HepG2 (cell line): ENCODE data around the gene FLYWCH1. TPM values are rescaled to one million over a fixed set of nuclear protein-coding genes. Genes with fewer than 3 reads are reported as not detected.

Experiments
- GTF3A ChIP-seq: sonication (generic); formaldehyde crosslinking; conservative IDR thresholded peaks from 2 replicates; pipeline ENCODE4 v1.4.0; 2020; ENCODE audit warnings: mild to moderate bottlenecking, missing genetic modification reagents
- IRX3 ChIP-seq: sonication (generic); formaldehyde crosslinking; IDR thresholded peaks from 2 replicates; pipeline ENCODE4 v1.8.1; 2023; ENCODE audit warnings: mild to moderate bottlenecking, low read depth, missing genetic modification reagents, borderline replicate concordance
- NFE2L1 ChIP-seq: sonication (generic); formaldehyde crosslinking; IDR thresholded peaks from 2 replicates; pipeline ENCODE4 v1.4.0; 2020; ENCODE audit warnings: missing genetic modification reagents, mild to moderate bottlenecking, borderline replicate concordance
- NKX3-1 ChIP-seq: sonication (generic); formaldehyde crosslinking; IDR thresholded peaks from 2 replicates; pipeline ENCODE4 v1.5.0; 2020; ENCODE audit warnings: missing genetic modification reagents
- SIN3B ChIP-seq: fragments of 150-350 bp; IDR thresholded peaks from 2 replicates; pipeline ENCODE4 v1.6.1; 2014; ENCODE audit warnings: low read length
- SMAD3 ChIP-seq: sonication (generic); formaldehyde crosslinking; IDR thresholded peaks from 2 replicates; pipeline ENCODE4 v1.4.0; 2020; ENCODE audit warnings: missing genetic modification reagents
- SOX5 ChIP-seq: IDR thresholded peaks from 2 replicates; pipeline ENCODE4 v1.6.1; 2016; ENCODE audit warnings: borderline replicate concordance
- ZFP36L1 ChIP-seq: sonication (generic); formaldehyde crosslinking; IDR thresholded peaks from 2 replicates; pipeline ENCODE4 v1.8.0; 2022; ENCODE audit warnings: mild to moderate bottlenecking, missing genetic modification reagents, moderate library complexity
- ZFYVE20 ChIP-seq: sonication (generic); formaldehyde crosslinking; IDR thresholded peaks from 2 replicates; pipeline ENCODE4 v1.8.0; 2023; ENCODE audit warnings: low read depth, mild to moderate bottlenecking, moderate library complexity, missing genetic modification reagents, borderline replicate concordance
- ZNF121 ChIP-seq: sonication (generic); formaldehyde crosslinking; IDR thresholded peaks from 2 replicates; pipeline ENCODE4 v1.5.0; 2020; ENCODE audit warnings: mild to moderate bottlenecking, missing genetic modification reagents
- ZNF180 ChIP-seq: sonication (generic); formaldehyde crosslinking; IDR thresholded peaks from 2 replicates; pipeline ENCODE4 v1.4.0; 2020; ENCODE audit warnings: low read depth, missing genetic modification reagents, borderline replicate concordance
- ZNF207 ChIP-seq: fragments of 450-650 bp; IDR thresholded peaks from 2 replicates; pipeline ENCODE4 v1.6.1; 2016; ENCODE audit warnings: antibody characterized with exemption, borderline replicate concordance
- ZNF607 ChIP-seq: sonication (generic); formaldehyde crosslinking; IDR thresholded peaks from 2 replicates; pipeline ENCODE4 v1.5.1; 2020; ENCODE audit warnings: missing genetic modification reagents, mild to moderate bottlenecking, borderline replicate concordance
- ZNF772 ChIP-seq: sonication (generic); formaldehyde crosslinking; IDR thresholded peaks from 2 replicates; pipeline ENCODE4 v1.5.0; 2020; ENCODE audit warnings: mild to moderate bottlenecking, missing genetic modification reagents
- ZNF850 ChIP-seq: sonication (generic); formaldehyde crosslinking; conservative IDR thresholded peaks from 2 replicates; pipeline ENCODE4 v1.9.0; 2021; ENCODE audit warnings: mild to moderate bottlenecking, missing genetic modification reagents
- polyA plus RNA-seq, 8 experiments: library from polyadenylated mRNA; depleted of rRNA in 3 of 8; stranded (reverse) in 7 of 8; unstranded in 1 of 8; fragments of >200 nt; fragmentation: Illumina TruSeq in 4 of 8; extraction: Trizol in 4 of 8; gene quantifications; 2 replicates each; pipeline versions ENCODE4 v1.2.1 to v1.2.3, GENCODE V29; 2011 to 2016; ENCODE audit warnings: low read depth in 4 of 8, missing spikeins in 1 of 8, mixed read lengths in 1 of 8; ENCODE audit not compliant: insufficient read depth in 1 of 8
- total RNA-seq, 5 experiments: library from RNA; depleted of rRNA; stranded (reverse); fragments of >200 nt; fragmentation: Illumina TruSeq; extraction: Trizol; gene quantifications; 2 replicates each; pipeline ENCODE4 v1.2.3, GENCODE V29; 2016; ENCODE audit warnings: low read depth in 1 of 5
- TF ChIP-seq, protein P1 (sequence below): sonication (generic); formaldehyde crosslinking; IDR thresholded peaks from 2 replicates; pipeline ENCODE4 v1.8.0; 2022; ENCODE audit warnings: mild to moderate bottlenecking, missing genetic modification reagents, moderate library complexity
- TF ChIP-seq, protein P2 (sequence below): sonication (generic); formaldehyde crosslinking; IDR thresholded peaks from 2 replicates; pipeline ENCODE4 v1.4.0; 2020; ENCODE audit warnings: missing genetic modification reagents, borderline replicate concordance
- TF ChIP-seq, protein P3 (sequence below): sonication (generic); formaldehyde crosslinking; IDR thresholded peaks from 2 replicates; pipeline ENCODE4 v1.5.0; 2020; ENCODE audit warnings: mild to moderate bottlenecking, missing genetic modification reagents, borderline replicate concordance
- TF ChIP-seq, protein P4 (sequence below): sonication (generic); formaldehyde crosslinking; IDR thresholded peaks from 2 replicates; pipeline ENCODE4 v1.5.0; 2020; ENCODE audit warnings: missing genetic modification reagents

The FLYWCH1 gene
- total and polyA plus RNA-seq, 2 of the 13 experiments (the other 11 are each of a cell fraction or from before 2014, with no cell fraction given): 7.3 to 12.4 TPM

DNA sequence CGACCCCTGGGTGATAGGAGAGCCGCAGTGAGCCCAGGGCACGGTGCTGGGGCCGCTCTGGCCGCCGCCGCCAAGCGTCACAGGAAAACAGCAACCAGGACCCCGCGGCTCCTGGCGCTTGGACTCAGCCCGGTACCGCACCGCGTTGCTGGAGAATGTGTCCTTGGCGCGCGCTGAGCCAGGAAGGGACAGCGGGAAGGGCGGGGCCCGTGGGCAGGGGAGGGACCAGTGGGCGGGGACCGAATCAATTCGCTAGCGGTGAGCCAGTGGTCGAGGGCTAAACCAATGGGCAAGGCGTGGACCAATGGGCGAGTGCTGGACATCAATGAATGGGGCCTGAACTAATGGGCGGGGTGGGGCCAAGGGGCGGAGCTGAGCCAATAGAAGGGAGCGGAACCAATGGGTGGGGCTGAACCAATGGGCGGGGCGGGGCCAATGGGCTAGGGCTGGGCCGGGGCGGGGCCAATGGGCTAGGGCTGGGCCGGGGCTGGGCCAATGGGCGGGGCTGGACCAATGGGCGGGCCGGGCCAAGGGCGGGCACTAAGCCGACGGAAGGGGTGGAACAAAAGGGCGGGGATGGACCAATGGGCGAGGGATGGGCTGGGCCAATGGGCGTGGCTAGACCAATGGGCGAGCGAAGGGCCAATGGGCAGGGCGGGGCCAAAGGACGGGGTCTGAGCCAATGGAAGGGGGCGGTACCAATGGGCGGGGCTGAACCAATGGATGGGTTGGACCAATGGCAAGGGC is 6.3 kb upstream of the FLYWCH1 start (continued):
- TF ChIP-seq, protein P1, sequence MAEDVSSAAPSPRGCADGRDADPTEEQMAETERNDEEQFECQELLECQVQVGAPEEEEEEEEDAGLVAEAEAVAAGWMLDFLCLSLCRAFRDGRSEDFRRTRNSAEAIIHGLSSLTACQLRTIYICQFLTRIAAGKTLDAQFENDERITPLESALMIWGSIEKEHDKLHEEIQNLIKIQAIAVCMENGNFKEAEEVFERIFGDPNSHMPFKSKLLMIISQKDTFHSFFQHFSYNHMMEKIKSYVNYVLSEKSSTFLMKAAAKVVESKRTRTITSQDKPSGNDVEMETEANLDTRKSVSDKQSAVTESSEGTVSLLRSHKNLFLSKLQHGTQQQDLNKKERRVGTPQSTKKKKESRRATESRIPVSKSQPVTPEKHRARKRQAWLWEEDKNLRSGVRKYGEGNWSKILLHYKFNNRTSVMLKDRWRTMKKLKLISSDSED (CRISPR knock-in tag): no peak
- TF ChIP-seq, protein P2, sequence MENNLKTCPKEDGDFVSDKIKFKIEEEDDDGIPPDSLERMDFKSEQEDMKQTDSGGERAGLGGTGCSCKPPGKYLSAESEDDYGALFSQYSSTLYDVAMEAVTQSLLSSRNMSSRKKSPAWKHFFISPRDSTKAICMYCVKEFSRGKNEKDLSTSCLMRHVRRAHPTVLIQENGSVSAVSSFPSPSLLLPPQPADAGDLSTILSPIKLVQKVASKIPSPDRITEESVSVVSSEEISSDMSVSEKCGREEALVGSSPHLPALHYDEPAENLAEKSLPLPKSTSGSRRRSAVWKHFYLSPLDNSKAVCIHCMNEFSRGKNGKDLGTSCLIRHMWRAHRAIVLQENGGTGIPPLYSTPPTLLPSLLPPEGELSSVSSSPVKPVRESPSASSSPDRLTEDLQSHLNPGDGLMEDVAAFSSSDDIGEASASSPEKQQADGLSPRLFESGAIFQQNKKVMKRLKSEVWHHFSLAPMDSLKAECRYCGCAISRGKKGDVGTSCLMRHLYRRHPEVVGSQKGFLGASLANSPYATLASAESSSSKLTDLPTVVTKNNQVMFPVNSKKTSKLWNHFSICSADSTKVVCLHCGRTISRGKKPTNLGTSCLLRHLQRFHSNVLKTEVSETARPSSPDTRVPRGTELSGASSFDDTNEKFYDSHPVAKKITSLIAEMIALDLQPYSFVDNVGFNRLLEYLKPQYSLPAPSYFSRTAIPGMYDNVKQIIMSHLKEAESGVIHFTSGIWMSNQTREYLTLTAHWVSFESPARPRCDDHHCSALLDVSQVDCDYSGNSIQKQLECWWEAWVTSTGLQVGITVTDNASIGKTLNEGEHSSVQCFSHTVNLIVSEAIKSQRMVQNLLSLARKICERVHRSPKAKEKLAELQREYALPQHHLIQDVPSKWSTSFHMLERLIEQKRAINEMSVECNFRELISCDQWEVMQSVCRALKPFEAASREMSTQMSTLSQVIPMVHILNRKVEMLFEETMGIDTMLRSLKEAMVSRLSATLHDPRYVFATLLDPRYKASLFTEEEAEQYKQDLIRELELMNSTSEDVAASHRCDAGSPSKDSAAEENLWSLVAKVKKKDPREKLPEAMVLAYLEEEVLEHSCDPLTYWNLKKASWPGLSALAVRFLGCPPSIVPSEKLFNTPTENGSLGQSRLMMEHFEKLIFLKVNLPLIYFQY (CRISPR knock-in tag): peak; percentile 36; the same call in 1 of the 2 replicates
- TF ChIP-seq SOX5 (CRISPR knock-in tag) (no peak), ZNF180 (no peak), ZNF607 (peak; percentile 62; the same call in 1 of the 2 replicates), ZNF772 (CRISPR knock-in tag) (no peak; the same call in 1 of the 2 replicates), ZNF207 (no peak), NKX3-1 (0 out of 2 replicates have a peak, but pooled peaks have one; percentile 42), NFE2L1 (no peak), SMAD3 (CRISPR knock-in tag) (peak; percentile 32; the same call in 1 of the 2 replicates), SIN3B (peak; percentile 61; the same call in 1 of the 2 replicates), ZFP36L1 (CRISPR knock-in tag) (no peak), IRX3 (CRISPR knock-in tag) (peak; percentile 45; the same call in 1 of the 2 replicates), GTF3A (no peak), ZNF850 (CRISPR knock-in tag) (no peak), ZNF121 (no peak), ZFYVE20 (CRISPR knock-in tag) (peak; percentile 71; the same call in 1 of the 2 replicates)
- TF ChIP-seq, protein P3, sequence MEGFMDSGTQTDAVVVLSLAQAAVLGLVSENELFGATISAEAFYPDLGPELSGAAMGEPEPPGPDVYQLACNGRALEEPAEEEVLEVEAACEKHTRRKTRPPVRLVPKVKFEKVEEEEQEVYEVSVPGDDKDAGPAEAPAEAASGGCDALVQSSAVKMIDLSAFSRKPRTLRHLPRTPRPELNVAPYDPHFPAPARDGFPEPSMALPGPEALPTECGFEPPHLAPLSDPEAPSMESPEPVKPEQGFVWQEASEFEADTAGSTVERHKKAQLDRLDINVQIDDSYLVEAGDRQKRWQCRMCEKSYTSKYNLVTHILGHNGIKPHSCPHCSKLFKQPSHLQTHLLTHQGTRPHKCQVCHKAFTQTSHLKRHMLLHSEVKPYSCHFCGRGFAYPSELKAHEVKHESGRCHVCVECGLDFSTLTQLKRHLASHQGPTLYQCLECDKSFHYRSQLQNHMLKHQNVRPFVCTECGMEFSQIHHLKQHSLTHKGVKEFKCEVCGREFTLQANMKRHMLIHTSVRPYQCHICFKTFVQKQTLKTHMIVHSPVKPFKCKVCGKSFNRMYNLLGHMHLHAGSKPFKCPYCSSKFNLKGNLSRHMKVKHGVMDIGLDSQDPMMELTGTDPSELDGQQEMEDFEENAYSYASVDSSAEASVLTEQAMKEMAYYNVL: 0 out of 2 replicates have a peak, but pooled peaks have one; percentile 24
- TF ChIP-seq, protein P4, sequence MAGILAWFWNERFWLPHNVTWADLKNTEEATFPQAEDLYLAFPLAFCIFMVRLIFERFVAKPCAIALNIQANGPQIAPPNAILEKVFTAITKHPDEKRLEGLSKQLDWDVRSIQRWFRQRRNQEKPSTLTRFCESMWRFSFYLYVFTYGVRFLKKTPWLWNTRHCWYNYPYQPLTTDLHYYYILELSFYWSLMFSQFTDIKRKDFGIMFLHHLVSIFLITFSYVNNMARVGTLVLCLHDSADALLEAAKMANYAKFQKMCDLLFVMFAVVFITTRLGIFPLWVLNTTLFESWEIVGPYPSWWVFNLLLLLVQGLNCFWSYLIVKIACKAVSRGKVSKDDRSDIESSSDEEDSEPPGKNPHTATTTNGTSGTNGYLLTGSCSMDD (CRISPR knock-in tag): no peak
